Measurements from ENCODE around the gene CARMIL1.

DNA sequence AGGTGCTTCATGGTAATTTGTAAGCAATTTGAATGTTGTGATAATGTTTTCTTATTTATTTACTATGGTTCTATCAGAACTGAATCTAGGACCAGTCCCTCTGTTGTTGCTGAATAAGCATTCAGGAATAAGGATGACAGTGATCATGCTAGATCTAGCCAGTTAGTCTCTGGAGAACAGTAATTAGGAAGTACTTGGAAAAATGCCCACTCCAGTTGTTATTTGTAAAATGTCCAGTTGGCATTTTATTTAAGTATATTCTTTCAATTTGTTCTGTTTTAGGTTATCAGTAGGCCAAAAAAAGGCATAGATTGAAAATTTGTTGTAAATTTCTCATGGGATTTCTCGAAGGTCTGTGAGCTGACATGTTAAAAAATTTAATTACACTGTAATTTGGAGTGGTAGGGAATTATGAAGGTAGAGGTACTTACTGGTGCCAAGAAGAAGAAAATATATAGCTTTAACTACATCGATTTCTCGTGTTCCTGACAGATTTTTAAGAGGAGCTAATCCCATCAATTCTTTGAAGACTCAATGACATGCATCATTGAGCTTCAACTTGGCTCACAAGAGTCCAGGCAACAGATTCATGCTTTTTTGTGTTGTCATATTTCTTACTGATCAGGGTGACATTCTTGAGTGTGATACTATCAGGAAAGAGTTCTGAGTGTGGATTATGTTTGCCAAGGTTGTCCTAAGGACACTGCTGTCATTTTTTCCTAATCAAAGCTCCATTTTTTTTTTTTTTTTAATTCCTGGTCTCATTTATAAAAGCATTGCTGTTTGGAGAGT, 177.3 kb downstream of the CARMIL1 start:
- TF ChIP-seq PAX5 (IDR thresholded peaks at IDR 0.05; ENCODE audit: insufficient read depth, low read length, severe bottlenecking) (no peak), POLR2A (IDR thresholded peaks at IDR 0.05; ENCODE audit: low read depth, low read length) (no peak), TAF1 (IDR thresholded peaks at IDR 0.05; ENCODE audit: low read depth, low read length) (no peak)
